ENCODE results near the gene IRAK4.

DNA sequence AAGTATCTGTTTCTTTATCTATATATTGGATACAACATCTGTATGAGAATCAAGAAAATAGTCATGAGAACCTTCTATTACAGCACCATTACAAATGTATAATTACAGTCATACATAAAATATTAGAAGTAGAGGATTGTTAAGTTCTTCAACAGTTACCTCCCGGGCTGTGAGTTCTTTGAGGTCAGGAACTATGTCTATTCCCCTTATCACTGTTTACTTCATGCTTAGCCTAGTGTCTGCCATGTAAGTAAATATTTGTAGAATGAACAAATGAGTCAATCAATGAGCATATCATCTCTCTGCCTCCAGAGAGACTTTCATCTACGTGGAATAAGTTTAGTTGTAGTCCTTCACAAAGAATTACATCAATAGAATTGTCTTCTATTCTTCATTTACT lies 47.4 kb upstream of the IRAK4 start:
- TF ChIP-seq, protein P1, sequence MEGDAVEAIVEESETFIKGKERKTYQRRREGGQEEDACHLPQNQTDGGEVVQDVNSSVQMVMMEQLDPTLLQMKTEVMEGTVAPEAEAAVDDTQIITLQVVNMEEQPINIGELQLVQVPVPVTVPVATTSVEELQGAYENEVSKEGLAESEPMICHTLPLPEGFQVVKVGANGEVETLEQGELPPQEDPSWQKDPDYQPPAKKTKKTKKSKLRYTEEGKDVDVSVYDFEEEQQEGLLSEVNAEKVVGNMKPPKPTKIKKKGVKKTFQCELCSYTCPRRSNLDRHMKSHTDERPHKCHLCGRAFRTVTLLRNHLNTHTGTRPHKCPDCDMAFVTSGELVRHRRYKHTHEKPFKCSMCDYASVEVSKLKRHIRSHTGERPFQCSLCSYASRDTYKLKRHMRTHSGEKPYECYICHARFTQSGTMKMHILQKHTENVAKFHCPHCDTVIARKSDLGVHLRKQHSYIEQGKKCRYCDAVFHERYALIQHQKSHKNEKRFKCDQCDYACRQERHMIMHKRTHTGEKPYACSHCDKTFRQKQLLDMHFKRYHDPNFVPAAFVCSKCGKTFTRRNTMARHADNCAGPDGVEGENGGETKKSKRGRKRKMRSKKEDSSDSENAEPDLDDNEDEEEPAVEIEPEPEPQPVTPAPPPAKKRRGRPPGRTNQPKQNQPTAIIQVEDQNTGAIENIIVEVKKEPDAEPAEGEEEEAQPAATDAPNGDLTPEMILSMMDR (IDR thresholded peaks at IDR 0.05 in 4 of 5, conservative IDR thresholded peaks at IDR 0.05 in 1 of 5): no peak
- no peak for TF ChIP-seq POLR2A (IDR thresholded peaks at IDR 0.05)
